RWPE2 (cell line): ENCODE measurements around the gene GNG8.

ENCODE experiments used
- ATAC-seq: fragments of 200-7000 bp; cut with Tn5 transposase; 3 replicates; pipeline ENCODE4 v1.9.1; 2021; ENCODE audit warnings: low read depth
- DNase-seq: peaks from one replicate; pipeline ENCODE4 v3.0.0-alpha.2; 2020; ENCODE audit warnings: low spot score
- H3K27ac ChIP-seq: fragments of 450-650 bp; 2 replicates; pipeline ENCODE4 v1.5.1; 2017; ENCODE audit warnings: mild to moderate bottlenecking; ENCODE audit not compliant: poor library complexity, severe bottlenecking
- H3K27me3 ChIP-seq: fragments of 250-450 bp; sonication (Bioruptor Pico); 2 replicates; pipeline ENCODE4 v1.5.1; 2021; ENCODE audit warnings: mild to moderate bottlenecking, moderate library complexity; ENCODE audit not compliant: insufficient read depth, poor library complexity, severe bottlenecking
- H3K36me3 ChIP-seq: fragments of 250-450 bp; sonication (Bioruptor Pico); 2 replicates; pipeline ENCODE4 v1.5.1; 2020; ENCODE audit warnings: low read depth, mild to moderate bottlenecking, moderate library complexity
- H3K4me1 ChIP-seq: fragments of 250-450 bp; sonication (Bioruptor Pico); 2 replicates; pipeline ENCODE4 v1.5.1; 2021; ENCODE audit warnings: mild to moderate bottlenecking, moderate library complexity; ENCODE audit not compliant: insufficient read depth, poor library complexity, severe bottlenecking
- H3K4me3 ChIP-seq: fragments of 250-450 bp; sonication (Bioruptor Pico); 2 replicates; pipeline ENCODE4 v1.5.1; 2021; ENCODE audit warnings: mild to moderate bottlenecking, moderate library complexity; ENCODE audit not compliant: severe bottlenecking
- H3K9me3 ChIP-seq: fragments of 250-450 bp; sonication (Bioruptor Pico); 2 replicates; pipeline ENCODE4 v1.5.1; 2021; ENCODE audit warnings: mild to moderate bottlenecking, moderate library complexity; ENCODE audit not compliant: severe bottlenecking
- TF ChIP-seq, protein P1 (sequence below): fragments of 450-650 bp; IDR thresholded peaks from one replicate; pipeline ENCODE4 v1.5.1; 2017; ENCODE audit warnings: mild to moderate bottlenecking, moderate library complexity; ENCODE audit not compliant: poor library complexity, severe bottlenecking

The GNG8 gene

DNA sequence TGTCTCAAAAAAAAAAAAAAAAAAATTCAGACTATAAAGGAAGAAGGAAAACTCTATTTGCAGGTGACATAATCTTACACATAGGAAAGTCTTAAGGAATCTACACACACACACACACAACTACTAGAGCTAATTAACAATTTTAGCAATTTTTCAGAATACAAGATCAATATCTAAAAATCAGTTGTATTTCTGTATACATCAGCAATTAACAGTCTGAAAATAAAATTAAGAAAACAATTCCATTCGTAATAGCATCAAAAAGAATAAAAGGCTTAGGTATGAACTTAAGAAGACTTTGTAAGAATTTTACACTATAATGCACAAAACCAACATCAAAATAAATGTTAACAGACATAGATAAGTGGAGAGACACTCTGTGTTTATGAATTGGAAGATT is 50.5 kb downstream of the GNG8 start:
- Histone ChIP-seq H3K4me3 (no peak overlapping the region), H3K27ac (no peak overlapping the region), H3K27me3 (no peaks in the 10 kb centered on the region), H3K4me1 (no peaks in the 10 kb centered on the region), H3K36me3 (no peaks in the 10 kb centered on the region), H3K9me3 (no peaks in the 10 kb centered on the region)
- no peak for ATAC-seq
- no peak for DNase-seq
- TF ChIP-seq, protein P1, sequence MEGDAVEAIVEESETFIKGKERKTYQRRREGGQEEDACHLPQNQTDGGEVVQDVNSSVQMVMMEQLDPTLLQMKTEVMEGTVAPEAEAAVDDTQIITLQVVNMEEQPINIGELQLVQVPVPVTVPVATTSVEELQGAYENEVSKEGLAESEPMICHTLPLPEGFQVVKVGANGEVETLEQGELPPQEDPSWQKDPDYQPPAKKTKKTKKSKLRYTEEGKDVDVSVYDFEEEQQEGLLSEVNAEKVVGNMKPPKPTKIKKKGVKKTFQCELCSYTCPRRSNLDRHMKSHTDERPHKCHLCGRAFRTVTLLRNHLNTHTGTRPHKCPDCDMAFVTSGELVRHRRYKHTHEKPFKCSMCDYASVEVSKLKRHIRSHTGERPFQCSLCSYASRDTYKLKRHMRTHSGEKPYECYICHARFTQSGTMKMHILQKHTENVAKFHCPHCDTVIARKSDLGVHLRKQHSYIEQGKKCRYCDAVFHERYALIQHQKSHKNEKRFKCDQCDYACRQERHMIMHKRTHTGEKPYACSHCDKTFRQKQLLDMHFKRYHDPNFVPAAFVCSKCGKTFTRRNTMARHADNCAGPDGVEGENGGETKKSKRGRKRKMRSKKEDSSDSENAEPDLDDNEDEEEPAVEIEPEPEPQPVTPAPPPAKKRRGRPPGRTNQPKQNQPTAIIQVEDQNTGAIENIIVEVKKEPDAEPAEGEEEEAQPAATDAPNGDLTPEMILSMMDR = no peak
